ENCODE results near the gene CNTNAP5. TPM values are rescaled to one million over a fixed set of nuclear protein-coding genes. Genes with fewer than 3 reads are reported as not detected.

CNTNAP5 gene
- total and polyA plus RNA-seq, 2 donors (not counting 1 experiment from before 2014, with no cell fraction given) = not detected

GRCh38 chr2:124024561-124025170 lies 421 bp upstream of the CNTNAP5 start:
- no peaks in the 10 kb centered on the region for H4K20me1 ChIP-seq (ENCODE audit: control insufficient read depth, insufficient read depth, low read length, poor library complexity, severe bottlenecking)
- no peak overlapping the region for H3K4me3 Mint-ChIP-seq

More at GRCh38 chr2:124024561-124025170, 421 bp upstream of the CNTNAP5 start:
- H3K4me3 ChIP-seq (ENCODE audit: control extremely low read depth in 1 of 5, extremely low read depth in 1 of 5, insufficient read depth in 1 of 5, low read depth in 2 of 5, low read length in 4 of 5) = no peak overlapping the region
- ChIA-PET POLR2A (no interaction called here), CTCF (no interaction called here)
- no peak overlapping the region for H3K9ac ChIP-seq (ENCODE audit: low read length)
- no peak overlapping the region for H3K27ac ChIP-seq (ENCODE audit: low read length in 2 of 2)
- H3K27ac Mint-ChIP-seq = no peak overlapping the region
- WGBS (ENCODE audit: insufficient coverage) = 16% methylated on average over 26 of the region's 36 CpGs
- DNase-seq (no peak), ATAC-seq (ENCODE audit: low read depth) (no peak)
- H3K27me3 ChIP-seq (replicated peaks in 1 of 4; ENCODE audit: control extremely low read depth in 1 of 4, control insufficient read depth in 3 of 4, insufficient read depth in 4 of 4, low read length in 3 of 4) = peaks cover 0 to 24% (median 5%) of the 10 kb centered on the region in 4 experiments
- intact Hi-C loops (cut with micrococcal nuclease) = no loop called here
- H3K79me2 ChIP-seq (ENCODE audit: control insufficient read depth, insufficient read depth, low read length) = no peaks in the 10 kb centered on the region
- H3K9me3 ChIP-seq (ENCODE audit: control extremely low read depth in 1 of 3, control insufficient read depth in 2 of 3, insufficient read depth in 1 of 3, low read length in 2 of 3) = peaks cover 0 to 17% (median 0%) of the 10 kb centered on the region in 3 donors
- no peaks in the 10 kb centered on the region for H3K36me3 ChIP-seq (replicated peaks in 1 of 2; ENCODE audit: control extremely low read depth in 1 of 2, control insufficient read depth in 1 of 2, extremely low read depth in 1 of 2, insufficient read depth in 2 of 2, low read length in 1 of 2)
- TF ChIP-seq EZH2 (IDR thresholded peaks at IDR 0.05; ENCODE audit: borderline replicate concordance, insufficient read depth, low read depth, low read length, poor library complexity, severe bottlenecking) (no peak), CTCF (IDR thresholded peaks at IDR 0.05) (no peak)
- no peaks in the 10 kb centered on the region for H3K4me1 Mint-ChIP-seq
- no peak overlapping the region for H3K4me2 ChIP-seq (replicated peaks; ENCODE audit: low read depth, low read length, poor library complexity, severe bottlenecking)
- H3K27me3 Mint-ChIP-seq = peaks cover 34% of the 10 kb centered on the region
- no peak overlapping the region for H2AFZ ChIP-seq (ENCODE audit: insufficient read depth, low read depth, low read length, poor library complexity, severe bottlenecking)
- H3K4me1 ChIP-seq (ENCODE audit: control insufficient read depth in 2 of 2, insufficient read depth in 2 of 2, low read length in 2 of 2) = no peaks in the 10 kb centered on the region
- no peaks in the 10 kb centered on the region for H3K9me3 Mint-ChIP-seq (ENCODE audit: insufficient read depth)
